Stimulated activated naive CD4-positive, alpha-beta T cell (primary cell): ENCODE data around the gene TNFSF13B.
A peak's percentile ranks its signal among the peaks of the same experiment; 100 is the strongest.
"Not testable (repeated sequence)": the region's sequence is repeated elsewhere in the genome, so short reads cannot be mapped to it uniquely, and the experiment has no call there.

Experiments used
- DNase-seq, 6 experiments: peaks; one replicate each; lab custom pipeline; 2025; lab: John Stamatoyannopoulos, UW

The TNFSF13B gene

GRCh38 chr13:108269601-108270328 lies at the start of gene TNFSF13B:
Gene TNFSF13B (plus strand): TSS chr13:108269718. CDS start chr13:108269896, 178 bp downstream.
- peak in 5 of 6 experiments; percentile 1 to 34 (median 10) for DNase-seq

- DNase-seq: peak in 1 of 6 experiments; percentile 11
Observed at GRCh38 chr13:108220041-108220440, 49.5 kb upstream of the TNFSF13B start.

- no peak for DNase-seq
Observed at GRCh38 chr13:108223687-108224503, 45.6 kb upstream of the TNFSF13B start.

GRCh38 chr13:108225440-108225839 lies 44.1 kb upstream of the TNFSF13B start:
- peak in 1 of 6 experiments; percentile 19 for DNase-seq

- DNase-seq: no peak
Observed at GRCh38 chr13:108226184-108226583, 43.3 kb upstream of the TNFSF13B start.

GRCh38 chr13:108227651-108228272 lies 41.8 kb upstream of the TNFSF13B start:
- peak in 3 of 6 experiments; percentile 32 to 58 (median 51) for DNase-seq

GRCh38 chr13:108230377-108230776 lies 39.1 kb upstream of the TNFSF13B start:
- no peak for DNase-seq

- no peak for DNase-seq
Observed at GRCh38 chr13:108249150-108249549, 20.4 kb upstream of the TNFSF13B start.

- DNase-seq: no peak
Observed at GRCh38 chr13:108257248-108257647, 12.3 kb upstream of the TNFSF13B start.

GRCh38 chr13:108263621-108264355 lies 5.7 kb upstream of the TNFSF13B start:
- no peak for DNase-seq

GRCh38 chr13:108266321-108266990 lies 3.1 kb upstream of the TNFSF13B start:
- no peak for DNase-seq

- no peak for DNase-seq
Observed at GRCh38 chr13:108267347-108267746, 2.2 kb upstream of the TNFSF13B start.

- not testable (repeated sequence) for DNase-seq
Observed at GRCh38 chr13:108267855-108268254, 1.7 kb upstream of the TNFSF13B start.

- DNase-seq: no peak
Observed at GRCh38 chr13:108268466-108269112, 929 bp upstream of the TNFSF13B start.

GRCh38 chr13:108270442-108270841 lies 924 bp downstream of the TNFSF13B start:
- DNase-seq: peak in 1 of 6 experiments; percentile 21

GRCh38 chr13:108272333-108272732 lies 2.8 kb downstream of the TNFSF13B start:
- no peak for DNase-seq

GRCh38 chr13:108273429-108274118 lies 4.1 kb downstream of the TNFSF13B start:
- no peak for DNase-seq

- DNase-seq: no peak
Observed at GRCh38 chr13:108274718-108275117, 5.2 kb downstream of the TNFSF13B start.

- DNase-seq: no peak
Observed at GRCh38 chr13:108276060-108276459, 6.5 kb downstream of the TNFSF13B start.

- no peak for DNase-seq
Observed at GRCh38 chr13:108278466-108278865, 8.9 kb downstream of the TNFSF13B start.
